ENCODE results near the gene EGR1. TPM values are rescaled to one million over a fixed set of nuclear protein-coding genes. Genes with fewer than 3 reads are reported as not detected.

The EGR1 gene
- total RNA-seq, 1 experiment from 2014 or later, result 83.3 TPM

DNA sequence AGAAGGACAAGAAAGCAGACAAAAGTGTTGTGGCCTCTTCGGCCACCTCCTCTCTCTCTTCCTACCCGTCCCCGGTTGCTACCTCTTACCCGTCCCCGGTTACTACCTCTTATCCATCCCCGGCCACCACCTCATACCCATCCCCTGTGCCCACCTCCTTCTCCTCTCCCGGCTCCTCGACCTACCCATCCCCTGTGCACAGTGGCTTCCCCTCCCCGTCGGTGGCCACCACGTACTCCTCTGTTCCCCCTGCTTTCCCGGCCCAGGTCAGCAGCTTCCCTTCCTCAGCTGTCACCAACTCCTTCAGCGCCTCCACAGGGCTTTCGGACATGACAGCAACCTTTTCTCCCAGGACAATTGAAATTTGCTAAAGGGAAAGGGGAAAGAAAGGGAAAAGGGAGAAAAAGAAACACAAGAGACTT, 2.4 kb downstream of the EGR1 start:
- no peak overlapping the region for H3K4me2 ChIP-seq (ENCODE audit: insufficient read depth, insufficient read length, low read length)
- no peak overlapping the region for H3K56ac ChIP-seq (ENCODE audit: insufficient read length, low read depth, low read length)
- H2BK20ac ChIP-seq (ENCODE audit: low read depth, low read length, poor library complexity, severe bottlenecking), result no peak overlapping the region
- no peak overlapping the region for H3K23ac ChIP-seq (ENCODE audit: insufficient read length, low read depth, low read length)
- Mint-ChIP-seq H3K9me3 (peaks cover 0 to 11% of the 10 kb centered on the region in 2 experiments; a peak in 2 of 5 replicates), H3K27ac (peak overlapping the region in 2 of 3 experiments; percentile 73 to 74; a peak in 4 of 7 replicates), H3K4me3 (peak overlapping the region; percentile 86; a peak in 4 of 5 replicates), H3K27me3 (ENCODE audit: low read depth) (peaks cover 22% of the 10 kb centered on the region), H3K36me3 (ENCODE audit: insufficient read depth in 1 of 3, low read depth in 3 of 3) (peaks cover 18 to 28% (median 26%) of the 10 kb centered on the region in 3 experiments), H3K4me1 (peaks cover 33 to 34% of the 10 kb centered on the region in 2 experiments)
- H3K79me2 ChIP-seq (ENCODE audit: insufficient read depth, low read length), result no peaks in the 10 kb centered on the region
- H4K5ac ChIP-seq (ENCODE audit: insufficient read length, low read depth, low read length), result no peak overlapping the region
- no peak overlapping the region for H3K9ac ChIP-seq (ENCODE audit: extremely low read depth, insufficient read length, low read length)
- H3K23me2 ChIP-seq (ENCODE audit: insufficient read length, low read depth, low read length, poor library complexity, severe bottlenecking), result peaks cover 23% of the 10 kb centered on the region
- no peak overlapping the region for H3T11ph ChIP-seq (ENCODE audit: low read length)
- H2AFZ ChIP-seq (ENCODE audit: low read length), result no peak overlapping the region
- H3K27me3 ChIP-seq (ENCODE audit: insufficient read depth, low read length), result no peaks in the 10 kb centered on the region; the same call in 1 of the 2 replicates
- no CpG with 5 or more reads among the region's 14 CpGs for WGBS (ENCODE audit: extremely low coverage, insufficient read length, low lambda C conversion rate)
- H4K8ac ChIP-seq (replicated peaks; ENCODE audit: insufficient read length, low read depth, low read length), result no peak overlapping the region
- no peak overlapping the region for H3K18ac ChIP-seq (ENCODE audit: insufficient read length, low read depth, low read length)
- H3K9me3 ChIP-seq (ENCODE audit: control insufficient read depth, low read depth, low read length), result no peaks in the 10 kb centered on the region
- H4K20me1 ChIP-seq (ENCODE audit: control insufficient read depth, insufficient read depth, insufficient read length), result no peaks in the 10 kb centered on the region
- H4K91ac ChIP-seq (ENCODE audit: insufficient read length, low read depth, low read length), result no peak overlapping the region
- H3K27ac ChIP-seq (ENCODE audit: insufficient read length, low read depth, low read length), result no peak overlapping the region
- H3K14ac ChIP-seq (ENCODE audit: insufficient read depth, low read length), result no peak overlapping the region
- H2BK12ac ChIP-seq (ENCODE audit: insufficient read length, low read depth, low read length), result no peak overlapping the region
- H2BK15ac ChIP-seq (ENCODE audit: low read depth, low read length), result no peak overlapping the region
- no peak overlapping the region for H3K4ac ChIP-seq (ENCODE audit: low read depth, low read length)
- H2BK5ac ChIP-seq (ENCODE audit: insufficient read length, low read length), result no peak overlapping the region
- no peak overlapping the region for H2AK5ac ChIP-seq (ENCODE audit: insufficient read length, low read length)
- 0 out of 2 replicates have a peak, but pooled peaks cover 1% of the 10 kb centered on the region for H3K4me1 ChIP-seq (ENCODE audit: insufficient read depth, low read length)
- H3K79me1 ChIP-seq (ENCODE audit: insufficient read depth, low read depth, low read length, poor library complexity, severe bottlenecking), result no peaks in the 10 kb centered on the region
- no peak for DNase-seq
- H2BK120ac ChIP-seq (ENCODE audit: low read depth, low read length, poor library complexity, severe bottlenecking), result no peak overlapping the region
- TF ChIP-seq, protein P1, sequence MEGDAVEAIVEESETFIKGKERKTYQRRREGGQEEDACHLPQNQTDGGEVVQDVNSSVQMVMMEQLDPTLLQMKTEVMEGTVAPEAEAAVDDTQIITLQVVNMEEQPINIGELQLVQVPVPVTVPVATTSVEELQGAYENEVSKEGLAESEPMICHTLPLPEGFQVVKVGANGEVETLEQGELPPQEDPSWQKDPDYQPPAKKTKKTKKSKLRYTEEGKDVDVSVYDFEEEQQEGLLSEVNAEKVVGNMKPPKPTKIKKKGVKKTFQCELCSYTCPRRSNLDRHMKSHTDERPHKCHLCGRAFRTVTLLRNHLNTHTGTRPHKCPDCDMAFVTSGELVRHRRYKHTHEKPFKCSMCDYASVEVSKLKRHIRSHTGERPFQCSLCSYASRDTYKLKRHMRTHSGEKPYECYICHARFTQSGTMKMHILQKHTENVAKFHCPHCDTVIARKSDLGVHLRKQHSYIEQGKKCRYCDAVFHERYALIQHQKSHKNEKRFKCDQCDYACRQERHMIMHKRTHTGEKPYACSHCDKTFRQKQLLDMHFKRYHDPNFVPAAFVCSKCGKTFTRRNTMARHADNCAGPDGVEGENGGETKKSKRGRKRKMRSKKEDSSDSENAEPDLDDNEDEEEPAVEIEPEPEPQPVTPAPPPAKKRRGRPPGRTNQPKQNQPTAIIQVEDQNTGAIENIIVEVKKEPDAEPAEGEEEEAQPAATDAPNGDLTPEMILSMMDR (conservative IDR thresholded peaks at IDR 0.05), result no peak
